Esophagus muscularis mucosa (tissue), 4 donors: ENCODE measurements around the gene IGSF21.

Experiments used
- CTCF ChIP-seq, 3 experiments: fragments of 200-600 bp in 2 of 3; fragments of 450-650 bp in 1 of 3; sonication (generic) in 2 of 3; IDR thresholded peaks; one replicate each; pipeline ENCODE4 v1.5.1; 2017 to 2019; ENCODE audit warnings: antibody characterized with exemption in 3 of 3, mild to moderate bottlenecking in 2 of 3, moderate library complexity in 1 of 3
- EP300 ChIP-seq: sonication (generic); formaldehyde crosslinking; IDR thresholded peaks from one replicate; pipeline ENCODE4 v1.6.1; 2017; ENCODE audit warnings: antibody characterized with exemption
- POLR2A ChIP-seq: fragments of 450-650 bp; IDR thresholded peaks from one replicate; pipeline ENCODE4 v1.6.1; 2017; ENCODE audit warnings: antibody characterized with exemption, moderate library complexity, mild to moderate bottlenecking, low read depth

GRCh38 chr1:18278946-18279345, 171.3 kb downstream of the IGSF21 start:
- TF ChIP-seq POLR2A (no peak), CTCF (IDR thresholded peaks at IDR 0.05) (no peak), EP300 (no peak)
